ENCODE data around the gene GRID2.

Gene GRID2

GRCh38 chr4:92629302-92629701 lies 325.5 kb downstream of the GRID2 start:
- no peak overlapping the region for H2AFZ ChIP-seq (ENCODE audit: low read length)
- H3K27ac ChIP-seq (ENCODE audit: low read length): no peak overlapping the region
- H3K4me3 ChIP-seq (ENCODE audit: low read length): no peak overlapping the region
- H3K36me3 ChIP-seq (replicated peaks; ENCODE audit: insufficient read depth, low read length): no peaks in the 10 kb centered on the region
- no peak for DNase-seq
- no peak overlapping the region for H3K9ac ChIP-seq (ENCODE audit: low read length)
- no peaks in the 10 kb centered on the region for H3K4me1 ChIP-seq (ENCODE audit: low read length)
- no peaks in the 10 kb centered on the region for H3F3A ChIP-seq (ENCODE audit: insufficient read depth, low read length)
- no peaks in the 10 kb centered on the region for H3K9me3 ChIP-seq (replicated peaks; ENCODE audit: insufficient read depth, low read length)
- TF ChIP-seq EZH2phosphoT487 (IDR thresholded peaks at IDR 0.05; ENCODE audit: low read length) (no peak), EZH2 (optimal IDR thresholded peaks at IDR 0.05; ENCODE audit: low read depth, low read length) (no peak), CTCF (IDR thresholded peaks at IDR 0.05; ENCODE audit: low read length) (no peak)
- no peaks in the 10 kb centered on the region for H3K27me3 ChIP-seq (replicated peaks; ENCODE audit: insufficient read depth, low read length)
- H3K9me2 ChIP-seq (replicated peaks; ENCODE audit: insufficient read depth, low read length): no peaks in the 10 kb centered on the region; the same call in 1 of the 2 replicates
- H4K20me1 ChIP-seq (ENCODE audit: insufficient read depth, low read length): no peaks in the 10 kb centered on the region
- H3K79me2 ChIP-seq (ENCODE audit: low read length): no peaks in the 10 kb centered on the region
- H3K4me2 ChIP-seq (ENCODE audit: low read depth, low read length): no peak overlapping the region

- Histone ChIP-seq H2AFZ (ENCODE audit: low read length) (no peak overlapping the region), H3K27ac (ENCODE audit: low read length) (no peak overlapping the region), H3K9ac (ENCODE audit: low read length) (no peak overlapping the region), H3K4me3 (ENCODE audit: low read length) (no peak overlapping the region), H3K27me3 (replicated peaks; ENCODE audit: insufficient read depth, low read length) (no peaks in the 10 kb centered on the region), H3K9me3 (replicated peaks; ENCODE audit: insufficient read depth, low read length) (no peaks in the 10 kb centered on the region), H3K9me2 (replicated peaks; ENCODE audit: insufficient read depth, low read length) (no peaks in the 10 kb centered on the region; the same call in 1 of the 2 replicates), H3K36me3 (replicated peaks; ENCODE audit: insufficient read depth, low read length) (no peaks in the 10 kb centered on the region), H4K20me1 (ENCODE audit: insufficient read depth, low read length) (no peaks in the 10 kb centered on the region), H3K4me2 (ENCODE audit: low read depth, low read length) (no peak overlapping the region), H3F3A (ENCODE audit: insufficient read depth, low read length) (no peaks in the 10 kb centered on the region), H3K4me1 (ENCODE audit: low read length) (no peaks in the 10 kb centered on the region), H3K79me2 (ENCODE audit: low read length) (no peaks in the 10 kb centered on the region)
- TF ChIP-seq EZH2 (optimal IDR thresholded peaks at IDR 0.05; ENCODE audit: low read depth, low read length) (no peak), CTCF (IDR thresholded peaks at IDR 0.05; ENCODE audit: low read length) (no peak), EZH2phosphoT487 (IDR thresholded peaks at IDR 0.05; ENCODE audit: low read length) (no peak)
- no peak for DNase-seq
These were observed 331.1 kb downstream of the GRID2 start for GRCh38 chr4:92634882-92635281.

- Histone ChIP-seq H3K4me3 (ENCODE audit: low read length) (no peak overlapping the region), H3K9me3 (replicated peaks; ENCODE audit: insufficient read depth, low read length) (no peaks in the 10 kb centered on the region), H3K4me2 (ENCODE audit: low read depth, low read length) (no peak overlapping the region), H3K4me1 (ENCODE audit: low read length) (no peaks in the 10 kb centered on the region), H4K20me1 (ENCODE audit: insufficient read depth, low read length) (no peaks in the 10 kb centered on the region), H3K79me2 (ENCODE audit: low read length) (no peaks in the 10 kb centered on the region), H3K27me3 (replicated peaks; ENCODE audit: insufficient read depth, low read length) (no peaks in the 10 kb centered on the region), H3K9me2 (replicated peaks; ENCODE audit: insufficient read depth, low read length) (no peaks in the 10 kb centered on the region; the same call in 1 of the 2 replicates), H3F3A (ENCODE audit: insufficient read depth, low read length) (no peaks in the 10 kb centered on the region), H3K36me3 (replicated peaks; ENCODE audit: insufficient read depth, low read length) (no peaks in the 10 kb centered on the region), H3K9ac (ENCODE audit: low read length) (no peak overlapping the region), H2AFZ (ENCODE audit: low read length) (no peak overlapping the region), H3K27ac (ENCODE audit: low read length) (no peak overlapping the region)
- TF ChIP-seq CTCF (IDR thresholded peaks at IDR 0.05; ENCODE audit: low read length): no peak
- no peak for DNase-seq
These were observed 332.5 kb downstream of the GRID2 start for GRCh38 chr4:92636038-92636806.

Data from MM.1S (cell line).